Measurements from ENCODE around the gene IL1RAPL1.

IL1RAPL1 gene

DNA sequence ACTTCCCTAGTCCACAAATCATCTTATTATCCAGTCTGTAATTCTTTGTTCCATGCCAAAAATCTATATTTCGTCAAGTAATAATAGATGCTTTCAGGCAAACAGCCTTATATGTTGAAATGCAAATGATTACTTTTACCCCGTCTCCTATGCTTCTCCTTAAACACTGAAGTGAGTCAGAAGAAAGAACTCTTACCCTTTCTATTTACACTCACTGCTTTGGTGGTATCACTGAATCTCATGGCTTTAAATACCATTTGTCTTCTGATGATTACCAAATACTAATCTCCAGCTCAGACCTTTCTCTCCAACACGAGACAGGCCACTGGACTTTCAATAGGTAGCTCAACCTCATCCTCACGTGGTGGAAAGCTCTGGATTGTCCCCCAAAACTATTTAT is 558.1 kb downstream of the IL1RAPL1 start:
- TF ChIP-seq ZFX (IDR thresholded peaks at IDR 0.05) = no peak
- TF ChIP-seq, protein P1, sequence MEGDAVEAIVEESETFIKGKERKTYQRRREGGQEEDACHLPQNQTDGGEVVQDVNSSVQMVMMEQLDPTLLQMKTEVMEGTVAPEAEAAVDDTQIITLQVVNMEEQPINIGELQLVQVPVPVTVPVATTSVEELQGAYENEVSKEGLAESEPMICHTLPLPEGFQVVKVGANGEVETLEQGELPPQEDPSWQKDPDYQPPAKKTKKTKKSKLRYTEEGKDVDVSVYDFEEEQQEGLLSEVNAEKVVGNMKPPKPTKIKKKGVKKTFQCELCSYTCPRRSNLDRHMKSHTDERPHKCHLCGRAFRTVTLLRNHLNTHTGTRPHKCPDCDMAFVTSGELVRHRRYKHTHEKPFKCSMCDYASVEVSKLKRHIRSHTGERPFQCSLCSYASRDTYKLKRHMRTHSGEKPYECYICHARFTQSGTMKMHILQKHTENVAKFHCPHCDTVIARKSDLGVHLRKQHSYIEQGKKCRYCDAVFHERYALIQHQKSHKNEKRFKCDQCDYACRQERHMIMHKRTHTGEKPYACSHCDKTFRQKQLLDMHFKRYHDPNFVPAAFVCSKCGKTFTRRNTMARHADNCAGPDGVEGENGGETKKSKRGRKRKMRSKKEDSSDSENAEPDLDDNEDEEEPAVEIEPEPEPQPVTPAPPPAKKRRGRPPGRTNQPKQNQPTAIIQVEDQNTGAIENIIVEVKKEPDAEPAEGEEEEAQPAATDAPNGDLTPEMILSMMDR (conservative IDR thresholded peaks at IDR 0.05) = no peak
- no peak overlapping the region for H3K27ac ChIP-seq

DNA sequence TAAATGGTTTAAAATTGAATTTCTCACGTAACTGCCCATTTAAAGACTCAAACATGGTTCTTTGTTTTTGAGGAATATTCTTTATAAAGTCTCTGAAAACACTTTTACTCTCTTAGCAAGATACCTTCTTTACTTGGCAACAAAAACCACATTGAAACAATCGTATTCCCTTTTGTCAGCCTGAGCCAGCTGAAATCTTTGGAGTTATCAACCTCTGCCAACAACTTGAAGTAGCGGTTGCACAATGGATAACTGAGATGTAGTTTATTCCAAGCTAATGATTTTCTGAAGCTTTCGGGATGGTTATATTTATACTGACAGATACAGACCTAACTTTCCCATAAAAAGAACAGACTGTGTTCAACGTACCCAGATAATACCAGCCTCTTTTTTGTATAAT is 561.3 kb downstream of the IL1RAPL1 start:
- no peak overlapping the region for H3K27ac ChIP-seq
- TF ChIP-seq ZFX (IDR thresholded peaks at IDR 0.05) = no peak
- TF ChIP-seq, protein P1 (conservative IDR thresholded peaks at IDR 0.05) = no peak

DNA sequence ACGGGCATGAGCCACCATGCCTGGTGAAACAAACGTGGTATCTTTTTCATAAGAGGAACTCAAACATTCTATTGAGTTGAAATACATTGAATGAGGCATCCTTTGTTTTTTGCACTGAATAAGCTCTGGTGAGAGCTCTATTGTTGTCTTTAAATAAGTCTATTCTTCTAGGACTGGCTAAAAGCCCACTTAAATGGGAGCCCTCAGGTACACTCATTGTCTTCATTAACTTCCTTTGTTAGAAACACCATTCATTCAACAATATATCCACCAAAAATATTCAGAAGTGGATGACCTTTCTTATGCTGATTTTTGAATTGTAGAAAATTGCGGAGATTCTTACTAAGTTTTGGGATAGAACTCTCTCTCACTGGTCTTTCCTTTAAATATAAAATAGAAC is 568.0 kb downstream of the IL1RAPL1 start:
- TF ChIP-seq, protein P1 (conservative IDR thresholded peaks at IDR 0.05) = no peak
- TF ChIP-seq ZFX (IDR thresholded peaks at IDR 0.05) = no peak
- H3K27ac ChIP-seq = no peak overlapping the region

DNA sequence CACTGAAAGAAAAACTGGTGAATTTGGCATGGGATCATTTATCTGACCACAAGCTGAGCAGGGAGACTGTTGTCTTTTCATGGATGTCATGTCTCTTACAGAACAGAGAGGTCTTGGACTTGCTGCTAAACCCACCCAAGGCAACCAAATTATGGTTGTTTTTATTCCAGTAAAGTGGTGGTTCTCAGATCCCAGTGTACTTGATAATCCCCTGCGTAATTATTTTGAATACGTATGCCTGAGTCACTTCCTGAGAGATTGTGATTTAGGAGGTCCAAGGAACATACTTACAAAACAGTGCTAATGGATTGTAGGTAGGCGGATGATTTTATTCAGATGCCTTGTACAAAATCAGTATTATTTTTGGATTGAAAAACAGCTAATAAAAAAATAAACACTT is 585.6 kb downstream of the IL1RAPL1 start:
- TF ChIP-seq, protein P1 (conservative IDR thresholded peaks at IDR 0.05) = no peak
- no peak for TF ChIP-seq ZFX (IDR thresholded peaks at IDR 0.05)
- no peak overlapping the region for H3K27ac ChIP-seq

DNA sequence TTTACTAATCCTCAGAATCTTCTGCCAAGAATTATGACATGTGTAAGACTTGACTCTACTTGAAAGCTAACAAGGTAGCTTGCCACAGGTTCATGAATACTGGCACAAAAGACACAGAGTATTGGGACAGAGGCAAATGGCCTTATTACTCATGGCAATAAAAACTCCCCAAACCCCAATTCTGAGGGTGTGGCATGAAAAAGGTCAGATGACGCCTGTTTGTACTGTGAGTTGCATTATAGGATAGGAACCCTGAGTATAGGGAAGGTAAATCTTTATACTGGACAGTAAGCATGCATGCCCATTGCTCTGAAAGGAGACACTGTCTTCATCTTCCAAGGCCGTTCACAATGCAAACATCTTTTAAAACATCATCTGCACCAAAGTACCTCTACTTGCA is 600.0 kb downstream of the IL1RAPL1 start:
- H3K27ac ChIP-seq = no peak overlapping the region
- no peak for TF ChIP-seq ZFX (IDR thresholded peaks at IDR 0.05)
- TF ChIP-seq, protein P1 (conservative IDR thresholded peaks at IDR 0.05) = no peak

DNA sequence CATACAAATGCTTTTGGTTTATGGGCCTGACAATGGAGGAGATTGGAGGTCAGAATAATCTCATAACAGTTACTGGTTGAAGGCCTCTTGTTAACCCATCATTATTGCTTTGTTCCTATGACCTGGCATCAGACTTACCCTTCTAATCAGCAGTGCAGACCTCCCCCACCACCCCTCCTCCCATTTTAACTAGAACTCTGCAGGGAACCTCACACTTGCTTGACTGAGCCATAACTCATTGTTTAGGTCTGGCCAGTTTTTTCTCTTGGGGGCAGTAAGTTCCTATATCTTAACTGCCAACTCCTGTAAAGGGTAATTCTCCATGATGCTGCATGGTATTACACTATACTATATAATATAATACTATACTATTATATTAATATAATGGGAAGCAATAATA is 609.3 kb downstream of the IL1RAPL1 start:
- no peak overlapping the region for H3K27ac ChIP-seq
- TF ChIP-seq, protein P1 (conservative IDR thresholded peaks at IDR 0.05) = no peak
- no peak for TF ChIP-seq ZFX (IDR thresholded peaks at IDR 0.05)

DNA sequence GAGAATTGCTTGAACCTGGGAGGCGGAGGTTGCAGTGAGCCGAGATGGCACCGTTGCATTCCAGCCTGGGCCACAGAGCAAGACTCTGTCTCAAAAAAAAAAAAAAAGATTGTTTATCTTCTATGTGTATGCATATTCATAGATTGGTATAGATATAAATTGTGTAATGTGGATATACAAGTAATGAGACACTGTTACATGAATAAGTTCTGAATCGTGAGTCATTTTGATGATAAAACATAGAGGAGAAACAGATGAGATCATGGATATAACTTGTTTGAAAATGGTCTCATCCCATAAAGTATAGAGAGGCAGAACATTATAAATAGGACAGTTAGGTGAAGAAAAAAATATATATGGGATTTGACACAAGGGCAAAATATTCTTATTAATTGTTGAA is 628.0 kb downstream of the IL1RAPL1 start:
- no peak overlapping the region for H3K27ac ChIP-seq
- no peak for TF ChIP-seq ZFX (IDR thresholded peaks at IDR 0.05)
- TF ChIP-seq, protein P1 (conservative IDR thresholded peaks at IDR 0.05) = no peak

All from C4-2B (cell line).